GM12878 (cell line): ENCODE results near the gene PIAS1. TPM values are rescaled to one million over a fixed set of nuclear protein-coding genes. Genes with fewer than 3 reads are reported as not detected.
A peak's percentile ranks its signal among the peaks of the same experiment; 100 is the strongest.

Experiments
- ATAC-seq: fragments of 200-7000 bp; cut with Tn5 transposase; 3 replicates; pipeline ENCODE4 v1.9.1; 2020; ENCODE audit warnings: mild to moderate bottlenecking, moderate library complexity
- BruUV-seq: library from RNA; stranded (reverse); fragments of 400-500 nt; replicated peaks from 2 replicates; lab custom pipeline; 2021; lab: Mats Ljungman, UMichigan
- CTCF ChIA-PET: fragments of 300-600 bp; sonication (Branson Sonifier 250); formaldehyde crosslinking; extraction: SDS; loops from one replicate; lab custom pipeline; 2021; ENCODE audit warnings: inconsistent platforms; lab: Yijun Ruan, JAX
- POLR2A ChIA-PET: fragments of 350-600 bp; formaldehyde crosslinking; extraction: SDS; loops from one replicate; lab custom pipeline; 2021; ENCODE audit warnings: inconsistent platforms; lab: Charles Lee
- RAD21 ChIA-PET: fragments of 300-600 bp; sonication (Branson Sonifier 250); formaldehyde crosslinking; loops from one replicate; lab custom pipeline; 2023; ENCODE audit warnings: antibody characterized with exemption; ENCODE audit not compliant: unreplicated experiment; lab: Charles Lee
- SMC1A ChIA-PET: fragments of 300-600 bp; sonication (Branson Sonifier 250); formaldehyde crosslinking; loops from one replicate; lab custom pipeline; 2023; ENCODE audit not compliant: unreplicated experiment, uncharacterized antibody; lab: Charles Lee
- DNase-seq: peaks from one replicate; pipeline ENCODE4 v3.0.0-alpha.2; 2011; ENCODE audit warnings: low read depth, low spot score
- FAIRE-seq: peaks from 3 replicates; lab custom pipeline; 2011; peaks lifted over from hg19 to GRCh38; lab: Jason Lieb, UNC
- H2AFZ ChIP-seq: 2 replicates; pipeline ENCODE4 v1.6.0; 2011; ENCODE audit warnings: low read depth, low read length, control low read depth; ENCODE audit not compliant: control insufficient read depth
- H3K27ac ChIP-seq: 2 replicates; pipeline ENCODE4 v1.5.1; 2011; ENCODE audit warnings: control low read depth; ENCODE audit not compliant: control insufficient read depth, insufficient read depth
- H3K27me3 ChIP-seq, 2 experiments: replicated peaks in 1 of 2; 2 replicates each; pipeline versions ENCODE4 v1.6.0 to v1.6.1; 2011; ENCODE audit warnings: low read length in 1 of 2; ENCODE audit not compliant: control insufficient read depth in 2 of 2, insufficient read depth in 2 of 2
- H3K36me3 ChIP-seq, 2 experiments: 2 replicates each; pipeline ENCODE4 v1.5.1; 2011; ENCODE audit warnings: low read length in 1 of 2; ENCODE audit not compliant: control insufficient read depth in 2 of 2, insufficient read depth in 2 of 2
- H3K4me1 ChIP-seq: 2 replicates; pipeline ENCODE4 v1.6.1; 2011; ENCODE audit warnings: mild to moderate bottlenecking, low read length, moderate library complexity, mixed read lengths; ENCODE audit not compliant: control insufficient read depth, insufficient read depth
- H3K4me2 ChIP-seq: 2 replicates; pipeline ENCODE4 v1.6.0; 2011; ENCODE audit warnings: control low read depth; ENCODE audit not compliant: control insufficient read depth, insufficient read depth
- H3K4me3 ChIP-seq: fragments of 200-600 bp; sonication (generic); 2 replicates; pipeline ENCODE4 v1.5.1; 2016
- H3K79me2 ChIP-seq: 2 replicates; pipeline ENCODE4 v1.6.0; 2011; ENCODE audit warnings: low read length; ENCODE audit not compliant: control insufficient read depth, insufficient read depth
- H3K9ac ChIP-seq: 2 replicates; pipeline ENCODE4 v1.8.0; 2011; ENCODE audit warnings: low read length, control low read depth, mixed read lengths; ENCODE audit not compliant: control insufficient read depth, insufficient read depth
- H3K9me3 ChIP-seq: replicated peaks from 3 replicates; pipeline ENCODE4 v1.5.1; 2011; ENCODE audit warnings: mild to moderate bottlenecking, low read length; ENCODE audit not compliant: control insufficient read depth, insufficient read depth
- H4K20me1 ChIP-seq: 2 replicates; pipeline ENCODE4 v1.6.0; 2011; ENCODE audit not compliant: control insufficient read depth, insufficient read depth
- BCL3 ChIP-seq: IDR thresholded peaks from 2 replicates; pipeline ENCODE4 v1.6.1; 2011; ENCODE audit warnings: borderline replicate concordance, low read depth, mild to moderate bottlenecking, moderate library complexity, low read length; ENCODE audit not compliant: insufficient read depth, poor library complexity, severe bottlenecking
- BRCA1 ChIP-seq: IDR thresholded peaks from 2 replicates; pipeline ENCODE4 v1.6.1; 2011; ENCODE audit warnings: low read depth, low read length, improper control_type of control experiment
- CBX3 ChIP-seq: fragments of 200-600 bp; sonication (generic); IDR thresholded peaks from 2 replicates; pipeline ENCODE4 v1.6.1; 2016; ENCODE audit warnings: low read depth, borderline replicate concordance
- DPF2 ChIP-seq: fragments of 450-650 bp; IDR thresholded peaks from 2 replicates; pipeline ENCODE4 v1.6.1; 2017; ENCODE audit warnings: mild to moderate bottlenecking
- E2F8 ChIP-seq: fragments of 450-650 bp; IDR thresholded peaks from 2 replicates; pipeline ENCODE4 v1.6.1; 2018; ENCODE audit warnings: mild to moderate bottlenecking, low read depth, moderate library complexity; ENCODE audit not compliant: partially characterized antibody
- MXI1 ChIP-seq: fragments of 150-350 bp; IDR thresholded peaks from 2 replicates; pipeline ENCODE4 v1.6.1; 2011; ENCODE audit warnings: low read depth, mild to moderate bottlenecking, inconsistent platforms, low read length, improper control_type of control experiment
- MYB ChIP-seq: fragments of 150-350 bp; IDR thresholded peaks from 2 replicates; pipeline ENCODE4 v1.6.1; 2014; ENCODE audit warnings: mild to moderate bottlenecking, low read depth, low read length, borderline replicate concordance
- SMAD1 ChIP-seq: fragments of 450-650 bp; IDR thresholded peaks from 2 replicates; pipeline ENCODE4 v1.6.1; 2018; ENCODE audit warnings: mild to moderate bottlenecking, low read depth; ENCODE audit not compliant: partially characterized antibody
- SUZ12 ChIP-seq: fragments of 200-600 bp; sonication (generic); IDR thresholded peaks from one replicate; pipeline ENCODE4 v1.6.1; 2018; ENCODE audit warnings: antibody characterized with exemption, mild to moderate bottlenecking; ENCODE audit not compliant: unreplicated experiment
- TCF12 ChIP-seq: IDR thresholded peaks from 2 replicates; pipeline ENCODE4 v1.6.1; 2011; ENCODE audit warnings: low read depth, mild to moderate bottlenecking, low read length
- USF1 ChIP-seq: IDR thresholded peaks from 2 replicates; pipeline ENCODE4 v1.6.1; 2011; ENCODE audit warnings: borderline replicate concordance, low read depth, mild to moderate bottlenecking, moderate library complexity, mixed read lengths, low read length; ENCODE audit not compliant: insufficient read depth; ENCODE audit errors: extremely low read length
- YBX1 ChIP-seq: fragments of 450-650 bp; IDR thresholded peaks from 2 replicates; pipeline ENCODE4 v1.6.1; 2016; ENCODE audit warnings: antibody characterized with exemption
- ZBED1 ChIP-seq: IDR thresholded peaks from 2 replicates; pipeline ENCODE4 v1.6.1; 2016; ENCODE audit warnings: borderline replicate concordance
- WGBS: methylation state at CpG from one replicate; pipeline ENCODE4 v1.1.6; 2016; ENCODE audit warnings: low lambda C conversion rate; ENCODE audit not compliant: insufficient replicate concordance, insufficient coverage; ENCODE audit errors: missing lambda C conversion rate; 5-methylcytosine and 5-hydroxymethylcytosine counted together
- in situ Hi-C: fragments of 300-500 bp; cut with MboI; formaldehyde crosslinking; loops from 9 replicates; pipeline ENCODE4 v1.14.3; 2018; ENCODE audit warnings: mixed read lengths
- intact Hi-C: fragments of 100-400 bp; cut with micrococcal nuclease; formaldehyde crosslinking; loops from one replicate; pipeline ENCODE4 v1.14.2; 2022; ENCODE audit not compliant: unreplicated experiment
- polyA plus RNA-seq, 11 experiments: library from polyadenylated mRNA; depleted of rRNA in 4 of 11; unstranded in 6 of 11; stranded (reverse) in 5 of 11; fragments of >200 nt; fragmentation: Nextera tagmentation in 4 of 11; fragmentation: Illumina TruSeq in 1 of 11; extraction: Ambion mirVana in 4 of 11; extraction: Trizol in 1 of 11; gene quantifications; 1 replicate in 1 of 11; 2 replicates in 10 of 11; pipeline versions ENCODE4 v1.2.1 to v1.2.3, GENCODE V29; 2011 to 2016; ENCODE audit warnings: inconsistent platforms in 2 of 11, missing spikeins in 2 of 11, low read depth in 1 of 11
- total RNA-seq, 4 experiments: library from RNA; depleted of rRNA in 3 of 4; stranded (reverse); fragments of >200 nt in 3 of 4; fragmentation: Illumina TruSeq in 1 of 4; extraction: Trizol in 1 of 4; gene quantifications; 2 replicates each; pipeline versions ENCODE4 v1.2.1 to v1.2.3, GENCODE V29; 2013 to 2021
- TF ChIP-seq, protein P1 (sequence below): fragments of 450-650 bp; IDR thresholded peaks from 2 replicates; pipeline ENCODE4 v1.6.1; 2016; ENCODE audit warnings: mild to moderate bottlenecking

PIAS1 gene
- total and polyA plus RNA-seq, 10 of the 15 experiments (the other 5 are each of a cell fraction or from before 2014, with no cell fraction given): 20.2 to 96.3 (median 37.0) TPM

DNA sequence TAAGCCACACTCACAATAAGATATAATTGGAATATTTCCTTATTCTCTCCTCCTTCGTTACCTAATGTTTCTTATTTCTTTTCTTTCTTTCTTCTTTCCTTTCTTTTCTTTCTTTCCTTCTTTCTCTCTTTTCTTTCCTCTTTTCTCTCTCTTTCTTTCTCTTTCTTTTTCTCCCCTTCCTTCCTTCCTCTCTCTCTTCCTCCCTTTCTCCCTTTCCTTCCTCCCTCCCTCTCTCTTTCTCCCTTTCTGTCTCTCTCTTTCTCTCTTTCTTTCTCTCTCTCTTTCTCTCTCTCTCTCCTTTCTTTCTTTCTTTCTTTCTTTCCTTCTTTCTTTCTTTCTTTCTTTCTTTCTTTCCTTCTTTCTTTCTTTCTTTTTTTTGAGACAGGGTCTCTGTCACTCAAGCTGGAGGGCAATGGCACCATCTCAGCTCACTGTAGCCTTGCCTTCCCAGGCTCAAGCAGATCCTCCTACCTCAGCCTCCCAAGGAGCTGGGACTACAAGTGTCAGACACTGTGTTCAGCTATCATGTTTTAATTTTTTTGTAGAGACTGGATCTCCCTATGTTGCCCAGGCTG, 19.3 kb upstream of the PIAS1 start:
- H3K27ac ChIP-seq: no peak overlapping the region
- ATAC-seq (no peak), DNase-seq (no peak), FAIRE-seq (no peak)
- no peak overlapping the region for H3K4me3 ChIP-seq
- ChIA-PET CTCF (no interaction called here), RAD21 (interaction anchor here (2.1 kb wide), 1 partner anchor 172 kb away, joined by 8 read pairs; no protein-coding TSS in a partner anchor), POLR2A (interaction anchor here (1.6 to 2.0 kb wide), 3 partner anchors 10 to 20 kb away, joined by 3 to 7 read pairs (median 6); no protein-coding TSS in a partner anchor), SMC1A (interaction anchor here (0.7 to 1.6 kb wide), 2 partner anchors 120 to 151 kb away, joined by 3 to 6 read pairs; no protein-coding TSS in a partner anchor)
- no peak overlapping the region for H2AFZ ChIP-seq
- intact Hi-C loops (loop anchor here (5.0 kb wide), 1 partner anchor 88 kb away; no protein-coding TSS in a partner anchor), in situ Hi-C loops (no loop called here)
- WGBS: 47% methylated on average over 1 of the region's 1 CpG
- H3K79me2 ChIP-seq: no peaks in the 10 kb centered on the region
- no peak overlapping the region for H3K9ac ChIP-seq
- H3K9me3 ChIP-seq: peaks cover 4% of the 10 kb centered on the region; the same call in 1 of the 3 replicates
- no peak overlapping the region for H3K4me2 ChIP-seq
- H3K36me3 ChIP-seq: no peaks in the 10 kb centered on the region
- H3K4me1 ChIP-seq: peaks cover 8% of the 10 kb centered on the region
- no TSS peak for BruUV-seq
- no peaks in the 10 kb centered on the region for H4K20me1 ChIP-seq
- no peaks in the 10 kb centered on the region for H3K27me3 ChIP-seq
- no peak for TF ChIP-seq ZBED1
- TF ChIP-seq, protein P1, sequence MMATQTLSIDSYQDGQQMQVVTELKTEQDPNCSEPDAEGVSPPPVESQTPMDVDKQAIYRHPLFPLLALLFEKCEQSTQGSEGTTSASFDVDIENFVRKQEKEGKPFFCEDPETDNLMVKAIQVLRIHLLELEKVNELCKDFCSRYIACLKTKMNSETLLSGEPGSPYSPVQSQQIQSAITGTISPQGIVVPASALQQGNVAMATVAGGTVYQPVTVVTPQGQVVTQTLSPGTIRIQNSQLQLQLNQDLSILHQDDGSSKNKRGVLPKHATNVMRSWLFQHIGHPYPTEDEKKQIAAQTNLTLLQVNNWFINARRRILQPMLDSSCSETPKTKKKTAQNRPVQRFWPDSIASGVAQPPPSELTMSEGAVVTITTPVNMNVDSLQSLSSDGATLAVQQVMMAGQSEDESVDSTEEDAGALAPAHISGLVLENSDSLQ: 0 out of 2 replicates have a peak, but pooled peaks have one; percentile 10
- no peak for TF ChIP-seq DPF2
- TF ChIP-seq E2F8: no peak
- TF ChIP-seq USF1: no peak
- no peak for TF ChIP-seq BCL3
- TF ChIP-seq CBX3: no peak
- TF ChIP-seq SUZ12: no peak
- no peak for TF ChIP-seq MXI1
- TF ChIP-seq BRCA1: no peak
- no peak for TF ChIP-seq MYB
- no peak for TF ChIP-seq TCF12
- TF ChIP-seq YBX1: 0 out of 2 replicates have a peak, but pooled peaks have one; percentile 58
- no peak for TF ChIP-seq SMAD1
